Measurements from ENCODE around the gene NEO1.
A peak's percentile ranks its signal among the peaks of the same experiment; 100 is the strongest.

NEO1 gene, protein sequence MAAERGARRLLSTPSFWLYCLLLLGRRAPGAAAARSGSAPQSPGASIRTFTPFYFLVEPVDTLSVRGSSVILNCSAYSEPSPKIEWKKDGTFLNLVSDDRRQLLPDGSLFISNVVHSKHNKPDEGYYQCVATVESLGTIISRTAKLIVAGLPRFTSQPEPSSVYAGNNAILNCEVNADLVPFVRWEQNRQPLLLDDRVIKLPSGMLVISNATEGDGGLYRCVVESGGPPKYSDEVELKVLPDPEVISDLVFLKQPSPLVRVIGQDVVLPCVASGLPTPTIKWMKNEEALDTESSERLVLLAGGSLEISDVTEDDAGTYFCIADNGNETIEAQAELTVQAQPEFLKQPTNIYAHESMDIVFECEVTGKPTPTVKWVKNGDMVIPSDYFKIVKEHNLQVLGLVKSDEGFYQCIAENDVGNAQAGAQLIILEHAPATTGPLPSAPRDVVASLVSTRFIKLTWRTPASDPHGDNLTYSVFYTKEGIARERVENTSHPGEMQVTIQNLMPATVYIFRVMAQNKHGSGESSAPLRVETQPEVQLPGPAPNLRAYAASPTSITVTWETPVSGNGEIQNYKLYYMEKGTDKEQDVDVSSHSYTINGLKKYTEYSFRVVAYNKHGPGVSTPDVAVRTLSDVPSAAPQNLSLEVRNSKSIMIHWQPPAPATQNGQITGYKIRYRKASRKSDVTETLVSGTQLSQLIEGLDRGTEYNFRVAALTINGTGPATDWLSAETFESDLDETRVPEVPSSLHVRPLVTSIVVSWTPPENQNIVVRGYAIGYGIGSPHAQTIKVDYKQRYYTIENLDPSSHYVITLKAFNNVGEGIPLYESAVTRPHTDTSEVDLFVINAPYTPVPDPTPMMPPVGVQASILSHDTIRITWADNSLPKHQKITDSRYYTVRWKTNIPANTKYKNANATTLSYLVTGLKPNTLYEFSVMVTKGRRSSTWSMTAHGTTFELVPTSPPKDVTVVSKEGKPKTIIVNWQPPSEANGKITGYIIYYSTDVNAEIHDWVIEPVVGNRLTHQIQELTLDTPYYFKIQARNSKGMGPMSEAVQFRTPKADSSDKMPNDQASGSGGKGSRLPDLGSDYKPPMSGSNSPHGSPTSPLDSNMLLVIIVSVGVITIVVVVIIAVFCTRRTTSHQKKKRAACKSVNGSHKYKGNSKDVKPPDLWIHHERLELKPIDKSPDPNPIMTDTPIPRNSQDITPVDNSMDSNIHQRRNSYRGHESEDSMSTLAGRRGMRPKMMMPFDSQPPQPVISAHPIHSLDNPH (N-terminal part only)
- 11.5 to 28.3 (median 22.7) reads per million in 4 experiments for total RNA-seq

DNA sequence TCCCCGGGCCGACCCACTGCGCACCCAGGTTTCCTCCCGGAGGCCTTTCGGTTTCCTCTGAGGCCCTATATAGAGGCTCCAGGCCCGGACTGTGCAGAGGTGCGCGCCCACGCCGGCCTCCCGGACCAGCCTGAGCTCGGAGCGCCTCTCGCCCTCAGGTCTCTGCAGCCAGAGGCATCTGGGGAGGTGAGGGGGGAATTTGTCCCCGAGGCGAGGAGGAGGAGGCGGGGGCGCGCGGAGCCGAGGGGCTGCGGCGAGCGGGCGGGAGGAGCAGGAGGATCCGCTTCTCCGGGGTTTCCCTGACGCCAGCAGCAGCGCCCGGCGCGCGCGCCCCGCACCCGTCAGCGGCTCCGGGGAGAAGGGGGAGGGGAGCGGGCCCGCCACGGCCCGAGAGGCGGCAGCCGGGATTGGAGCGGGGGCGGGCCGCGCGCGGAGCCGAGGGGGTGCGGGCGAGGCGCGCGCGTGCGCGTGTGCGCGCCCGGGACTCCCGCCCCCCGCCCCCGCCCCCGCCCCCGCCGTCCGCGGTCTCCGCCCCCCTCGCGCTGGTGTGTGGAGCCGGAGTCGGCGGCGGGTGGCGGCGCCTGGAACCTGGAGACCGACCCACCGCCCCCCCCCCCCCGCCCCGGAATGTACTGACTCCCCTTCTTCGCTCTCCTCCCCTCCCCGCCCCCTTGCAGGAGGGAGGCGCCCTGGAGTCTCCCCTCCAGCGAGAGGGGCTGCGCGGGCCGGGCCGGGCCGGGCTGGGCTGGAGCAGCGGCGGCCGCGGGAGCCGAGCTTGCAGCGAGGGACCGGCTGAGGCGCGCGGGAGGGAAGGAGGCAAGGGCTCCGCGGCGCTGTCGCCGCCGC is at the start of gene NEO1:
TSS of gene NEO1 (plus strand) at position 657 of the 846 bp plus-strand sequence. CDS start 213 bp downstream, outside the sequence.
- DNase-seq = peak; percentile 68

DNA sequence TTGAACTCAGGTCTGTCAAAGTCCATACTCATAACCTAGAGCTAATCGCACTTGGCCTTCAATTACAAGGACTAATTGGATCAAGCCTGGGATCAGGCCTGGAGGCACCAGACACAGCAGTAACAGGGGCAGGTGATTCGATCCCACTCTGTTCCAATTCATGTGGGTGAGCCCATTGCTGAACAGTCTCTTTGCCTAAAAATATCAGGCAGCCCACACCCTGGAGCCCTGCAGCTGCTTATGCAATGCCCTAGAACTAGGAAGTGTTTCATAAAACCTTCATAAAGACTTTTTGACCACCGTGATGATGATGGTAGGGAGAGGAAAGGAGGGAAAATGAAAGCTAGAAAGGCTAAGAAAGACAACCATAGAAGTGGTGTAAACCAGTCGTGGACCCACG is 47.8 kb upstream of the NEO1 start:
- no peak for DNase-seq

DNA sequence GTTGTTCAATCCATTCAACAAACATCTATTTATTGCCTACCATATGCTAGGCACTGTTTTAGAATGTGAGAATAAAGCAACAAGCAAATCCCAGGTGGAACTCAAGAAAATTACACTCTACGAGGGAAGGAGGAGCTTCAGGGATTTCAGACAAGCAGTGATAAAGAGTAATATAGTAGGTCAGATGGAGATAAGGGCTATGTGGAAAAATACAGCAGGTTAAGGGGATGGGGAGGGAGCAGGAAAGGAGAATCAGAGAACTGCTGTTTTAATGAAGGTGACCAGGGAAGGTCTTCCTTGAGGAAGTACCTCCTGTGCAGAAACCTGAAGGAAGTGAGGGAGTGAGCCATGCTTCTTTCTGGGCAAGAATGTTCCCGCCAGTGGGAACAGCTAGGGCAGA is 47.2 kb upstream of the NEO1 start:
- DNase-seq = no peak

DNA sequence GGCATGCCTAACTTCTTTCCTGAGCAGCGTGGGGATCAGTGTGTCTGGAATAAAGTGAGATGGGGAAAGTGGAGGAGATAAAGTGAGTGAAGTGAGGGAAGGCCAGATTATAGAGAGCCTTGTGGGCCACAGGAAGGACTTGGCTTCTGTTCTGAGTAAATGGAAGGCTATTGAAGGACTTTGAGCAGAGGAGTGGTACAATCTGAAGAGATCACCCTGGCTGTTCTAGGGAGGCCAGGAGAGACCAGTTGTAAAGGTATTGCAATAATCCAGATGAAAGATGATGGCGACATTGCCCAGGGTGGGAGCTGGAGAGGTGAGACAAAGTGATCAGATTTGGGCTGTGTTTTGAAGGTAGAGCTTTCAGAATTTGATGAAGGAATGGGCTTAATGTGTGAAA is 46.8 kb upstream of the NEO1 start:
- DNase-seq = no peak

DNA sequence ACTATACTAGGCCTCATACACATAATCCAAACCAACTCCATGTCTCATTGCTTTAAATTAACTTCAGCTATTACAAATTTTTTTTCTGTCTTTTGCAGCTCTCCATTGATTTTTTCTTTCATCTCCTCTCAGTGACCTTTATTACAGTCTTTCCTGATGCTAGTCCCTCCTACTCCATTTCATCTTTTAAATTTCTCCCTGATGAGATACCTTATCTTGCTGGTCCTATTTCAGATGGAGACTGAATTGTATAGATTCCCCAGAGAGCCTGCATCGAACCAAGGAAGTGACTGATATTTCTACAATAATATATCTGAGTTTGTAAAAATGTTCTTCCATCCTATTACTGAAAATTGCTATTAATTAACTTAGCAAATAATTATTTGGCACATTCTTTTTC is 45.7 kb upstream of the NEO1 start:
- no peak for DNase-seq

DNA sequence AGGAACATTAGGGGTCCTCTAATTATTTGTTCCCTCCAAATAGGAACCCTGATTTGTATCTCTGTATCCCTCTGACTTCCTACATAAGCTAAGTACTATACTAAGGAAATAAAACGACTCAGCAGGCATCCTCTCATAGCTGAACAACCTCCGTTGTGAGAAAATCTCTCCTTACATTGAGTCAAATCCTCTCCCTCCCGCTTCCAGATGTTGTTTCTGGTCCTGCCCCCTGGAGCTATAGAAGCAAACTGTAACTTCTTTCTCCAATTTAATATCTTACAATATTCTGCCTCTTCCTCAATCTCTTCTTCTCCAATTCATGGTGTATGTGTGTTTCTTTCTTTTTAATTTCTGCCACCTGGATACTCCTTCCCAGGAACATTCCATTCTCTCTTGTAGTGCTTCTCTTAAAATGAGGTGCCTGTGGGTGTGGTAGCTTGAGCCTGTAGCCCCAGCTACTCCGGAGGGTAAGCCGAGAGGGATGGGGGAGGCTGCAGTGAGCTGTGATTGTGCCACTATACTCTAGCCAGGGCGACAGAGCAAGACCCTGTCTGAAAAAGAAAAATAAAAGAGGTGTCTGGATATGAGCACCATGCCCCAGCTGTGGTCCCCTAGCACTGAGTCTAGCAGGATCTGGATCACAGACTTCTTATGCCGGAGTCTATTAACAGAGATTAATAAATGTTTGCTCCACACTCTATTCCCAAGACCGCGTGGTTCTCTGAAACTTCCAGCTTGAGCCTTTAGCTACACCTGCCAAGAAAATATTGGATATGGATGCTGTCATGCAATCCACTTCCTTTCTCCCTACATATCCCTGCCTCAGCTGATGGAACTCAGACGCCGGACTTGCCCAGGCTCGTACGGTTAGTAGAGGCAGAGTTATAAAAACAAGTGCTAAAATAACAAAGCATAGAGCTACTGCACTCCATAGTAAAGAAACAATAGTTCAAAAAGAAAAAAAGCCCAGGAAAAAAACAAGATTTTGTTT is 42.9 kb upstream of the NEO1 start:
- no peak for DNase-seq

DNA sequence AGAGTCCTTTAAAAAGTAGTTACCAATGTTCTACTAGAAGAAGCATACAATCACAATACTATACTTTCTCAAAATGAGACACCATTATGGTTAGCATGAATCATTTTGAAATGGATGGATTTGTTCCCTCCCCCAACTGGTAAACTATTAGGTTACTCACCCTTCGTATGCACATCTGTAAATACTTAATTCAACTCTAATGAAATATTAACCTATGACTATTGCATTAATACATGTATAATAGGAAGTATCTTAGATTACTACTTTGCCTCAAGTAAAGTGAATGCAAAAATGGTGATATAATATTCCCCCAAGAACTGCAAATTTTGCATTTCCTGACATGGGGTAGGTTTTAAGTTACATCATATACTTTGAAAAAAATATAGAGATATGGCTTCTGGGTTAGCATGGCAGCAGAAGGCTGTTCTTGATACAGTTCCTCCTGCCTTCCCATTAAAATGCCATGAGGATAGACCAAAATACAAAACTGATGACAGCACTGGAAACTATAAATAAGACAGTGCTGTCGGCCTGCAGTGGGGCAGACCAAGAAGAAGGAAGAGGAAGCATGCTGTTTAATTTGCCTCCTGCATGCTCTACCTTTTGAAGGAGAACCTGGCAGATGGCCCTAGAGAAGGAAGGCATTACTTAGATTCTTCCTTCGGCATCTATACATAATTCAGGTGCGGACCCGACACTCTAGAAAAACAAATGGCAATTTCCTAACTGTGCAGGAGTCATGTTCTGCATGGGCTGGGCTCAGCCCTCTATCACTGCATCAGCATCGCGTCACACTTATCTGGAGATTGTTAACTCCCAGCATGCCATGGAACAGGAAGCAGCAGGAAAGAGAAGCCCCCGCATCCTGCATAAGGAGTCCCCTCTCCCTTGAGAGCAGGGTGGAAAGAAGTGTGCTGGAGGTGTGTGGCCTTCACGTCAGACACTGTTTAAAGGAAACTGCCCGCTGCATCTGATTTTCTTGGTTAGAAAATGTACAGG is 41.8 kb upstream of the NEO1 start:
- DNase-seq = no peak

DNA sequence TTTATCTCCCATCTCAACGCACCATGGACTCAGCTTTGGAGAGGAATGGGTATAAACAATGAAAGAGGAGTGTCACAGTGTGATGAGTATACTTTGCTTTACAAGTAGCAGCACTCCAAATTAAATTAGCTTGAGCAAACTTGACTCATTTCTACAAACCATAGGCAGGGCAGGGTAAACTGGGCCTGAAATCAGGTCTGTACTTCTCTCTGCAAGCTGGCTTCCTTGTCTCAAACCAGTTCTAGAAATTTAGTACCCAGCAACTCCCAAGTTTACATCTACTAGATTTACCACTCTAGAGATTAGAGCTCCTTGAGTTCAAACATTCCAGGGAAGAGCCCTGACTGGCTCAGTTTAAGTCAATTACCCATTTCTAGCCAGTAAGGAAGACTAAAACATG is 37.4 kb upstream of the NEO1 start:
- DNase-seq = no peak

DNA sequence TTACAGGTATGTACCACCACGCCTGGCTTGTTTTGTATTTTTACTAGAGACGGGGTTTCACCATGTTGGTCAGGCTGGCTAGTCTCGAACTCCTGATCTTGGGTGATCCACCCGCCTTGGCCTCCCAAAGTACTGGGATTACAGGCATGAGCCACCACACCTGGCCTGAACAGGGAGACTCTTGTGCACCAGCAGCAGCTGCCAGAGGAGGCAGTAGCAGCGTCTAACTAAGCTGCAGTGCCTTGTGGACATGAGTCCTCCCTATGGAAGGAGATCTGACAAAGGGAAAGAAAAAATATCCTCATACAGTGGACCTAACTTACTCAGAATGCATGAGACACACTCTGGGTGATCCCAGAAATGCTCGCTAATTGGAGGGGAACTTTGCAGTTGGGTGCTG is 36.8 kb upstream of the NEO1 start:
- DNase-seq = no peak

DNA sequence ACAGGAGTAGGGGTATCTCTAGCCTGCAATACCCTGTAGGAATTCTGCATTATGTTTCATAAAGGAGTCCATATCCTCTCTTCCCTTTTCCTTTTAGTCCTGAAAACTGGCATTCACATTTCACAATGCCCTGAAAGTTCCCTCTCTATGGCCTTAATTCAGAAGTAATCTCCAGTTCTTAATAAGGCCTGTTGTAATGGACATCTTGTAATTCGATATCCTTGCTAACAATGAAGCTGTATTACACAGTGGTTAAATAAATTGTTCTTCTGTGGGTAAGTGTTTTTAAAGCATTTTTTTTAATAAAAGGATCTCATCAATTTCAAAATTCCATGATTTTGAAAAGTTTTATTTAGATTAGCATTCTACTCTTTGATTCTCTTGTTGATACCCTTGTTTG is 34.3 kb upstream of the NEO1 start:
- DNase-seq = no peak

DNA sequence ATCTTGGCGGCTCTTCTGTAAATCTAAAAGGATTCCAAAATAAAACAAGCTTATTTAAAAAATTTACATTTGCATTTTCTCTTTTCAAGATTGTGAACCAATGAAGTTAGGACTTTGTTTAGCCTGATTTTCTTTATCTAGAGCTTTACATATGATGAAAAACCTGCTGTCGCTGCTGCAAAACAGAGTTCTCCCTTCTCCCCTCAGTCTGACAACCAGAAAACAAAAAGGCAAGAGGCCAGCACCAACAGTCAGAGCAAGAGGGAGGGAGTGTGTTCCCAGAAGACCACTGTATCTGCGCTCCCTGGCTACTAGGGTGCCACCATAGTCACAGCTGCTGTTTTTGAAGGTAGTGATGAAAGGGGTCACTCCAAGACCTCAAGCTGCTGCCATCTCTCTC is 33.1 kb upstream of the NEO1 start:
- no peak for DNase-seq

DNA sequence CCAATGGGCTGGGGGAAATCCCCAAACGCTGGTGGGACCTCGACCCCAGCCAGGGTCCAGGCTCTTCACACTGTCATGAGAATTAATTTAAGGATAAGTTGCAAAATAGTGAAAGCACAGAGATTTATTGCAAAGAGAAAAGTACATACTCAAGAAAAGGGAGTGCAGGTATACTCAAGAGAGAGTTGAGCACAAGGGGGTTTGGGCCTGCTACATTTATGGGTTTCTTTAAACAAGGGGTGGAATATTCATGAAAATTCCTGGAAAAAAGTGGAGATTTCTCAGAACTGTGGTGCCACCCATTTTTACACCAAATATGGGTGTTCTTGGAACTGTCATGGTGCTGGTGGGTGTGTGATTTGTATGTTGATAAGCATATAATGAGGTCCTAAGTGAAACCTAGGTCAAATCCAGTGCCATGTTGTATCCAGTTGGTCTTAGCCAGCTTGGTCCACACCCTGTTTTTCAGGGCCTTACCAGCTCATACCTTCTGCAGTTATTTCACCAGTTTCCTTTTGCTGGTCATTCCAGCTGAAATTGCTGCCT is 32.6 kb upstream of the NEO1 start:
- no peak for DNase-seq

DNA sequence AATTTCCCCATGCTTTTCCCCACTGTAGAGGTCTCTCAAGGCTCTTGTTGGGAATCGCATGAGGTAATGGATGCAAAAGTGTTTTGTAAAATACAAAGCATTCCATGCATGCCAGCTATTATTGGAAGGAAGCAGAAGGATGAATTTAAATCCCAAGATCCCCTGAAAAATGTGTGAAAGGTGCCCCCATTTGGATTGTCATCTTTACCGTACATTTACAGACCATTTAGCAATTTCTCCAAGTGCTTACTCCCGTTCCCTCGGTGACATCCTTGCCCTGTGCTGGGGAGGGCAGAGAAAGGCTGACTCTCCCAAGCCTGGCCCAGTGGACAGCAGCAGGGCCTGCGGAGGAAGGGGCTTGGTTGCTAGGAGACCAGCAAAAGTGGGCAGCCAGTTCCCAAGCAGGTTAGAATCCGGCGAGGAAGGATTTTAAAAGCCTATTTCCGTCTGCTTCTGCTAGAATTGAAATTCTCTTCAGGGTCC is 31.1 kb upstream of the NEO1 start:
- no peak for DNase-seq

DNA sequence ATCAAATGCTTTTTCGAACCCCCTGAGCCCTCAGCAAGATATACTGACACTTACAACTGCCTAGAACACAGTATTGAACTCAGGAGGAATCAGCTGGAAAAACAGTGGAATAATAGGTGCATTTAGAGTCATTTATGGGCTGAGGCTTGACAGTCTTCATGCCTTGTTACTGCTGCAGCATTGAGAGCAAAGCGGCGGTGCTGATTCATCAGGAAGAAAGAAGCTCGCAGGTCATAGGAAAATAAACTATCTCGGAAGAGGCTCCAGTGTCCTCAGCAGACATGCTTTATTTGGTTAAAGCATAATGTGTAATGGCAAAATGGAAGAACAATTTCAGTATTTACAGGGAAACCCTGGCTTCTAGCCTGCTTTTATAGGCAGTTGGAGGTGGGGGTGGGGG is 30.1 kb upstream of the NEO1 start:
- DNase-seq = no peak

DNA sequence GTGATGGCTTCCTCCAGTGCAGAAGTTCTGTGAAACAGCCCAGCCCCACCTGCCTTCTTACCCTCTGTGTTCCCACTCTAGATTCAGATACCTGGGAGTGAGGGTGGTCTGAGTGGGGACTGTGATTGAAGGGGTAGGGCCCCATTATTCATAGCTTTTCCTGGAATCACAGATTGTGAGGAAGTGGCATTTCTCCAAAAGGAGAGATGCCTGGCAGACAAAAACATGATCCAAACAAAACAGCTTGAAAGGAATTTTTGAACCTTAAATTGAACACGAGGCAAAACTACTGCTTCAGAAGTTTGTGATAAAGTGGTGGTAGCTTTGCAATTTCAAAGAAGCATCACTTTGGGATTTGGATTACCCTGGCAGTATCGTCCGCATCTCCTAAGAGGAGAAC is 29.2 kb upstream of the NEO1 start:
- no peak for DNase-seq

DNA sequence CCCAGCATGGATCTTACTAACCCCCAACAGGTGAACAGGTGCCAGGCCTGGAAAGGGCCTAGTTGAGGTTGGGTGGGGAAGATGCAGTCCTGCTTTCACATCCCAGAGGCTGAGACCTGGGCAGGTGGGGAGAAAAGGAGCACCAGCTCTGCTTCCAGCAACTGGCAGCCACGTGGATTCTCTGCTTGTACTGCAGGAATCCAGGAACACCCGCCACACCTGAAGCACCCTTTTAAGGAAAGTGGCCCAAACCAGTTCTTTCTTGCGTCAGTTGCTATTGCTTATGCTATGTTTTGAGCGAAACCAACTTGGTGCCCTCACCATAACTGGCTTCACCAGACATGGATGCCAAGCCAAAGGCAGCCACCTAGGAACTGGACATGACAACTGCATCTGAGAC is 28.1 kb upstream of the NEO1 start:
- DNase-seq = no peak

DNA sequence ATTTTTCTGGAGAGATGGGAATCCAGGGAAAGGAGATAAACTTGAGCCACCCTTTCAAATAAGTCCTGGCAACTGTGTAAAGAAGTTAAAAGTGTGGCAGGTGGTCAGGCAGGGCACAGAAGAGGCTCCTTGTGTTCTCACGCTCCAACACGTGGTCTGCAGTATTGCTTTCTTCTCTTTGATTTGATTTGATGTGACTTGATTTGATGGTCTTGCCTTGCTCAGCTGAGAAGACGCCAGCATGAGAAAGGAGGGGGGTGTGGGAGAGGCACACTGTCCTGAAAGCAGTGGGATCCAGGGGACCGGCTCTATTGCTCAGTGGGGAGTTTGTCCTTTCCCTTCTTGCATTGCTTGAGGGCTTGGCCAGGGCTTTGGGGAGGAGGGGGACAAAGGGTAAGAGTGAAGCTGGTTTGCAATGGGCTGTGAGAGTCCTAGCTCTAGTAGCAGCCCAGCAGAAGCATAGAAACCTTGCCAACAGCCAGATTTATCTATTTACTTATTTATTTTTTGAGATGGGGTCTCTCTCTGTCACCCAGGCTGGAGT is 25.7 kb upstream of the NEO1 start:
- no peak for DNase-seq

DNA sequence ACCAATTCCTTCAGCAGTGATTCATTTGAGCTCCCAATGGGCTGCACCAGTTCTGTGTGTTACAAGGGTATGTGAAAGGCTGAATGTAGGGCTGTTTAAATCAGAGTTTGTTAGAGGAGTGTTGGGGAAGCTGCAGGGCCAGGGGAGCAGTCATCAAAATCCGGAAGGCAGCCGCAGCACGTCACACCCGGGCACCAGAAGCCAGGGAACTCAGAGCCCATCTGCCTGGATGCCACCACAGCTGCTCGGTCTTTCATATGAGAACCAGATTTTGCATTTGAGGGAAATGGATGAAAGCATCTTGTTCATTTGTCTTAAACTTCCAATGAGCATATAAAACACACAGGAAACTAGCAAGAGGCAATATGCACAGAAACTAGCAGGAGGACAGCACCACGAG is 24.2 kb upstream of the NEO1 start:
- no peak for DNase-seq

All from effector CD8-positive, alpha-beta T cell (primary cell).